ENCODE results near the gene GPC1.

The GPC1 gene

DNA sequence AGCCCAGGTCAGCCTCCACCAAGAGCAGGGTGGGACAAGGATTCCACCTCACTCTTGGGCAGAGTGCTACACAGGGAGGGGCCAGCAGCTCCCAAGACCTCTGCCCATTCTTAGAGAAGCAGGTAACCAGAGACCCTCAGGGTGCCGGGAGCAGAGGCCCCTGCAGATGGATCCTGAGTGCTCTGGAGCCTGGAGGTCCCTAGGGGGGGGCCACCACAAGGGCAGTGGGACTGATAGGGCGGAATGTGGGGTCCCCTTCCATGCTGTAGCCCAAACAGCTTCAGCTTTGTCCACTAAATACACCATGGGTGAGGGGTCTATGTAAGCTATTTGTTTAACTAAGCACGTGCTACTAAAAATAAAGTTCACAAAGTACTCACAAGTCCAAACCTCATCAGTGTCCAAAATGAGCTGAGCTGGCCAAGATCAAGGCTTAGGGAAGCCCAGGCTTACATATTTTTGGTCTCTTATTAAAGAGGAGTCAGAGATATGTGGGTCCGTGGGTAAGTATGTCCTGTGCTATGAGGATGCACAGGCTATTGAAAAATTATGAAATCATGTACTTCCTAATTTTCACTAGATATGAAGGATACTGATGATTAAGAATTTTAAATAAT is 21.5 kb upstream of the GPC1 start:
- peak; percentile 53 for DNase-seq

DNA sequence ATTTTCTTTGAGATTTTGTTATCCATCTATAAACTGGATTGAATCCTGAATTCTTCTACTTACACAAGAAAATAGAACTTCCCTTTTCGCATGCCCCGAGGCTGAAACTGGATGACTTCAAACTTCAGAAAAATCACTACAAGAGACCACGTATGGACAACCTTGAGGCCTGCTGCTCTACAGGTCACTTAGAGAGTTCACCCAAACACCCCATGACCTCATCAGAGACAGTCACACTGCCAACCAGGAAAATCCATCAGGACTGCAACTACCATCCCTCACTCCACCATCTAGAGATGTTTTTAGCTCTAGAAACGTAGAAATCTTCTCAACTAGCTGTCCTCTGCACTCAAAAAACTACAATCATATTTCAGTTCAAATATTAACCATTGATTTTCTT is 18.6 kb upstream of the GPC1 start:
- DNase-seq = no peak

DNA sequence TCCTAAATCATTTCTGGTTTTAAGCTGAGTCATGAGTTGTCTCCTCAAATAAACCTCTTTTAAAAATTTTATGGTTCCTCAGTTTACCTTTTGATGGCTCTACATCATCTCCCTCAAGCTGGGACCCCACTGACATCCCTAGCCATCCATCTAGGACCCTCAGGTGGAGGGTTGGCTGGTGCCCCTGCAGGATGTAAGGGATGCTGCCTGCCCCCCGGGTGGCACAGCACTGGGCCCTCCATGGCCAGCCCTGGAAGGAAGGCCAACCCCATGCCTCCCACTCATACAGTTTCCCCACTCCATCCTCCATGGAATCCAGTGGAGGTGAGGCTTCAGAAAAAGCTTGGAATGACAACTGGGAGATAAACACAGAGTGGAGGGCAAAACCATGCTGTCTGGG is 17.2 kb upstream of the GPC1 start:
- DNase-seq = no peak

GRCh38 chr2:240419271-240419670 is 16.2 kb upstream of the GPC1 start:
- DNase-seq = no peak

DNA sequence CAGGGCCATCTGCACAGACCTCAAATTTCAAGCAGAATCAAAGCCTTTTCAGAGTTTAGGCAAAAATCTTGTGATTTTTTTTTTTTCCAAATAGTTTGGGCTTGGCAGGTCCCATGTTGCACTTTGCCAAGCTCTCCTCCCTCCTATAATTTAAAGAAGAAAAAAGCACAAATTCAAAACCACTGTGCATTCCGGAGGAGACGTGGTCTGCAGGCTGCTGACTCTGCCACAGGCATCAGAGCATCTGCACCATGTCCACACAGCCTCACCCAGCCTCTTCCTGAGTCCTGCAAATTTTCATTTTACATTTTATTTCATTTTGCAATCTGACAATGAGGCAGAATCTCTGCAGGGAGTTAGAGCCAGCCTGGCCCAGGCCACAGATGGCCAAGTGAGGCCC is 15.7 kb upstream of the GPC1 start:
- no peak for DNase-seq

DNA sequence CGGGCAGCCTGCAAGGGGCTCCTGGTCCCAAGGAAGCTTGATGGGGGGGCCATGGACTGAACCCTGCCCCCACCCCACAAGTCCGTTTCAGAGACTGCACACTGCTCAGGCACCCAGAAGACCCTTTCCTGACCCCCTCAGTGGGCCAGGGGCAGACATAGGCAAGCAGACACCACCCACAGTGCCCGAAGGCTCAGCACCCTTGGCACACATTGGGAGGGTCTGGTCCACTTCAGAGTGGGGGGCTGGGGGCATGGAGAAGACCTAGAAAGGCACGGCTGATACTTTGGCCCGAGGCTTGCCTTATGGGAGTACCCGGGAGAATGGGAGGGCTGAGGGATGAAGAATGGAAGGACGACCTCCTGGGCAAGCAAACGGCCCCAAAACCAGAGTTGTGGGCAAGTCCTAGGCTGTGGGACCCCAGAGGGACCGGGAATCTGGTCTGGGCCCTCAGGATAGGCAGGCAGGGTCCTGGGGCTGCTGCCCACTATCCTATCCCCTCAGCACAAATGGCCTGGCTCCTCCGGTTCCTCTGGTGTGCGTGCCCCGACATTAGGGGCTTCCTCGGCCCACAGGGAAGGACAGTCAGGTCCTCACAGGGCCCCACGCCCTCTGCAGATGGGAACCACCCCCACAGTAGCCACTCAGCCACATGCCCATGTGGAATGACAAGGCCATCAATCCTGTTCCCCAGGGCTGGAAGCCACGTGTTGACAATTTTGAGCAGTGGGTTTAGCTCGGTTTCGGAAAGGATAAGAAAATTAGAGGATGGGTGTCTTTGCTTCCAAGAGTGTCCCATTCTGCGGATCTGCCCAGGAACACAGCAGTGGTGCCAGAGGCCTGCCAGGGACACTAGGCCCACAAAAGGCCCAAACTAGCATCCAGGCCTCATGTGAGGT is 15.0 kb upstream of the GPC1 start:
- DNase-seq = no peak

DNA sequence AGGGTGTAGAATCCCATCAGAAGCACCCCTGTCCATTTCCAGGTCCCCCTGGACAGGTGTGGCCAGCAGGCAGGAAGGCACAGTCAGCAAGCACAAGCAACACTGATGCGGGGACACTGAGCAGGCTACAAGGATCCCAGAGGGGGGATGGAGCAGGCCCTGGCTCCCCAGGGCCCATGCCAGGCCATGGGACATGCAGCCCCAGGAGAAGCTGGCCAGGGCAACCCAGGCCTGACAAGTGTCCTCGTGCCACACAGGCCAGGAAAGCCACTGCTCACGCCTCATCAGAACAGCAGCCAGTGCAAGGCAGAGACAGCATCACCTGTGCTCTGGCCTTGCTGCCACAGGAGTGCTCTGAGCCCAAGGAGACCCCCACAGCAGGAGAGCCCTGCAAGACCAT is 14.1 kb upstream of the GPC1 start:
- no peak for DNase-seq

- DNase-seq = no peak
These were observed 12.7 kb upstream of the GPC1 start for GRCh38 chr2:240422658-240423329.

- DNase-seq = peak; percentile 56
These were observed 11.7 kb upstream of the GPC1 start for GRCh38 chr2:240423788-240424191.

DNA sequence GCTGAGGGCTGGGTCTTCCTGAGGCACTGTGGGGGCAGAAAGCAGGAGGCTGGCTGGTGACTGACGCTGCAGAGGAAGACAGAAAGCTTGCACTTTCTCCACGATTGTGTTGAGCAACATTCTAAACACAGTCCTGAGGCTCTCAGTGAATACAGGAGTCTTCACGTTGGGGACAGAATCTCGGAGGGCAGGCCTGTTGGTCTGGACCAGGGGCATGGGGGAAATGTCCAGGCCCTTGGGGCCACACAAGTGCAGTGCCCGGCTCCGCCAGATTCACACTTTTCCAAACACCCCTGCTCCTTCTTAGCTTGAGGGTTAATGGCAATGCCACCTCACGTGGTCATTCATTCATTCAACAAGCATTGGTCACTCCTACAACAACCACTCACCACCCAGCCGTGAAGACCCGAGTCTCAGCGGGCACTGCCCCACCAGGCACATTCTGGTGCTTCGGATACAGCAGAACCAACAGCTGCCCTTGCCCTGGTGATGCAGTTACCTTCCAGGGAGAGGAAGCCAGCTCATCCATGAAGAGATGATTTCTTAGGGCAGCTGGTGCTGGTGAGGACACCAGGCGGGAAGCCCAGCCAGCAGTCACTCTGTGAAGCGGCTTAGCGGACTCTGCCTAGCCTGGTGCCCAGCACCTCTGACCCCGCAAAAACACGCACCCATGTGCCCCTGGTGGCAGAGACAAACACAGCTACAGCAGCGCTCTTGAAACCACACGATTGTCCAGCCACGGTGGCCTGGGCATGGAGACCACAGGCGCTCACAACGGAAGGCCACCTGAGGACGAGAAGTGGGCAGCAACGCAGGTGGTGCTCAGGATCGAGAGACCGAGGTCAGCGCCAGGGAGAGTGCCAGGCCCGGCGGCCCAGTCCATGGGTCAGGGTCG is 10.9 kb upstream of the GPC1 start:
- DNase-seq = no peak

- no peak for DNase-seq
These were observed 10.2 kb upstream of the GPC1 start for GRCh38 chr2:240425236-240425615.

DNA sequence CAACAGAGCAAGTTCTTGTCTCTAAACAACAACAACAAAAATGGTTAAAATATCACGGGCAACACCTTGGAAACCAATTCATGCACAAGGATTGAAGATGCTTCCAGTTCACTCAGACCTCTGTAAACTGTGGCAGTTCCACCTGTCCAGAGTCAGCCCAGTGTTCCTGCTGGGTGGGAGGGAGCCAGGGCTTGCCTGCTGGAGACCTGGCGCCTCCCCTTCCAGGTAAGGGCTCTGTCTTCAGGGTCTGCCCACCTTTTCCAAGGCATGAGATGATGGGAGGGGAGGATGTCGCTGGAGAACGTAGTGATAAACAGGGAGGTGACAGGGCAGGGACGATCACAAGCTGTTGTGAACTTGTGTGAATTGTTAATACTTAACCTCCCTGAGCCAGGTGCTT is 9.8 kb upstream of the GPC1 start:
- no peak for DNase-seq

GRCh38 chr2:240426845-240427721 is 8.4 kb upstream of the GPC1 start:
- no peak for DNase-seq

- DNase-seq = no peak
These were observed 7.7 kb upstream of the GPC1 start for GRCh38 chr2:240427729-240428128.

GRCh38 chr2:240428245-240428644 is 7.2 kb upstream of the GPC1 start:
- no peak for DNase-seq

DNA sequence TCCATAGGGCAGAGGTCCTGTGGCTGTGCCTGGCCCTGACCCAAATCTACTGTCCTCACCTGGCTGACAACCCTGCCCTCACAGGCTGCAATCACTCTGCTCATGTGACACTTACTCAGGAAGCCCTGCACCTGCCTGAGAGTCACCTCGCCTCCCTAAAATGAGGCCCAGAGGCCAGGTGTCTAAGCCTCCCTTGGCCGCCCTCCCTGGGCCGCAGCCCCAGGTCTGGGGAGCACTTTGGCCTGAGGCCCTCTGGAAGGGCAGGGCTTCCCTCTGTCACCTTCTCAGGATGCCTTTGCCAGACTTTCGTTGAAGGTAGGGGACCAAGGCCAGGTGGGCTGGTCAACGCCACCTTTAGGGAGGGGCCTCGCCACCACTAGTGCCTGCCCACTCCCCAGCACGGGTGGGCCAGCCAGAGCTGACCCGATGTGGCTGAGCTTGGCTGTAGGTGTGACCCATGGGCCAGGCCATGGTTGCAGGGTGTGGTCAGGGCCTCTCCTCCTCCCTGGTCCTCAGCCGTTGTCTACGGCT is 6.1 kb upstream of the GPC1 start:
- DNase-seq = no peak

DNA sequence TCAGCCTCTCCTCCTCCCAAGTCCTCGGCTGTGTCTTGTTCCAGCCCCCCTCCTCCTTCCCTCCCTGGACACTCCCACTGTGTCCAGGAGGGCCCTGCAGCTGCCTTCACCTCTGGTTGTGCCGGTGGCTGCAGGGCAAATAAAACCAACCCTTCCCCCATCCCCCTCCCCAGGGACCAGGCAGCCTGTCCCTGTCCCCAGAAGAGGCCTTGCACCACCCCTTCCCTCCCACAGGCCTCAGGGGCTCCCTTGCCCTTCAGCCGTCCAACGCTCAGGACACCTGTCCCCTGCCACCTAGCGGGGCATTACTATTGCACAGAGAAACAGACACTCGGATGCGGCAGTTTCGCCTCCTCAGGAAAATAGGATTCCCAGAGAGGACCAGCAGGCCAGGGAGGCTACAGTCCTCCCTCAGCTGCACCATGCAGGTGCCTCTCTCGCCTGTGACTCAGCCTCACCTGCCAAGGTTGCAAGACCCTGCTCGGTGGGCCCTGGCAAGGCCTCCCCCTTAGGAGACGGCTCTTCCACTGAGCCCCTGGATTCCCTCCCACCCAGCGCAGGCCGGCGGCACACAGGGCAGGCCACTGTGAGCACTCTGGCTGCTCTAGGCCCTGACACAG is 5.5 kb upstream of the GPC1 start:
- DNase-seq = no peak

DNA sequence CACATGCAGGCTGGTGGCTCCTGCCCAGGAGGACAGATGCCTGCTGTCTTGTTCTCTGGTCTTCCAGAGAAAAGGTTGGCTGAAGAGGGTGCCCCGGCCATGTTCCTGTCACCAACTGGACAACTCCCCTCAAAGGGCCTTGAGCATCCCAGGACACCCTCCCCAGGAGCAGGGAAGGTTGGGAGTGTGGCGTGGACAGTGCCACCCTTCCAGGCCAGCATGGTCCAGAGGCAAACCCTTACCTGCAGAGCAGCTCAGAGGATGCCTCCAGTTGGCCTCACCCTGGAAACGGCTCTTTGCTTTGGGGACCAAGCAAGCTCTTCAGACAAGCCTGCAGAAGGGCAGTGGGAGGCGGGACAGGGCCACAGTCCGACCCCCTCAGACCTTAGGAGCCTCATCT is 4.9 kb upstream of the GPC1 start:
- peak; percentile 56 for DNase-seq

DNA sequence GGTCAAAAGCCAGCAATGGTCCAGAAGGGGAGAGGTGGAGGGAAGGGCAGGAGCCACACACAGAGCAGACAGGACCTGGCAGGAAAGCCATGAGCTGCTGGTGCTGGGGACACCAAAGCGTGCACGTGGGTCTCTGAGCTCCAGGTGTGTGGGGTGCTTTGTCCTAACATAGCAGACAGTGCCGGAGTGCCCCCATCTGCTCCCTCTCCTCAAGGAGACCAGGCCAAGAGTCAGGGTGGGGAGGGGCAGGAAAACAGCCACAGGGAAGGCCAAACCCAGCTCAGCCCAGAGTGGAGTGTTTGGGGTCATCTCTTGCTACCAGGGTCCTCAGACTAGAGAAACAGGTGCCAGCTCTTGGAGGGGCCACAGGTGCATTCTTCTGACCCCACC is 4.2 kb upstream of the GPC1 start:
- DNase-seq = peak; percentile 55

- peak; percentile 54 for DNase-seq
These were observed 3.6 kb upstream of the GPC1 start for GRCh38 chr2:240431661-240432424.

Data from activated effector memory CD4-positive, alpha-beta T cell treated with anti-CD3 and anti-CD28 coated beads, Interleukin-2, amount 50 U/mL, for 16 hours (primary cell).